GM18499 (cell line): ENCODE measurements around the gene SGCA.

Source experiments
- ATAC-seq: cut with Tn5 transposase; IDR thresholded peaks from one replicate; pipeline ENCODE4 v1.9.1; 2021; ENCODE audit warnings: moderate number of reproducible peaks; ENCODE audit not compliant: insufficient read depth, unreplicated experiment

SGCA gene

GRCh38 chr17:50219342-50219741 is 53.5 kb downstream of the SGCA start:
- no peak for ATAC-seq

DNA sequence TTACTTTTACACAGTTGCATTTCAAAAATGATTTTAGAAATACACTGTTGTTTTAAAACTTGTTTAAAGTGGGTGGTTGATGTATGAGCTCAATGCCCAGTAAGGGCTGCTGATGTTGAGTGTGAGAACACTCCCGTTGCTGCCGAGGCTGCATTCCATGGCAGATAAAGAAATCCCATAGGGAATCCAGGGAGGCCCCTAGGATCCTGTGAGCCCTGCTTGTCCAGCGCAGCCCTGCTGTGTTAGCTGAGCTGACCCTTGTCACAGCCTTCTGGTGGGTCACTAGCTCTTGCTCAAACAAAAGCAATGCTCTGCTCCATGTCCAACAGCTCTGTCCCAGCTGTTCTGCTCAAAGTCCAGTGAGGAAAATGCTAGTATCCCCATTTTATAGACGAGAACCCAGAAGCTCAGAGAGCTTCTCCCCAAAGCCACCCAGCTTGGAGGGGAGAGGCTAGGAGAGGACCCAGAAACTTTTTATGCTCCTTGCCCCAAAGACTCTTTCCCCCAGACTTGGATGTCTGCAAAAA is 54.2 kb downstream of the SGCA start:
- no peak for ATAC-seq

- ATAC-seq = no peak
Measured at GRCh38 chr17:50220811-50221210, 55.0 kb downstream of the SGCA start.

DNA sequence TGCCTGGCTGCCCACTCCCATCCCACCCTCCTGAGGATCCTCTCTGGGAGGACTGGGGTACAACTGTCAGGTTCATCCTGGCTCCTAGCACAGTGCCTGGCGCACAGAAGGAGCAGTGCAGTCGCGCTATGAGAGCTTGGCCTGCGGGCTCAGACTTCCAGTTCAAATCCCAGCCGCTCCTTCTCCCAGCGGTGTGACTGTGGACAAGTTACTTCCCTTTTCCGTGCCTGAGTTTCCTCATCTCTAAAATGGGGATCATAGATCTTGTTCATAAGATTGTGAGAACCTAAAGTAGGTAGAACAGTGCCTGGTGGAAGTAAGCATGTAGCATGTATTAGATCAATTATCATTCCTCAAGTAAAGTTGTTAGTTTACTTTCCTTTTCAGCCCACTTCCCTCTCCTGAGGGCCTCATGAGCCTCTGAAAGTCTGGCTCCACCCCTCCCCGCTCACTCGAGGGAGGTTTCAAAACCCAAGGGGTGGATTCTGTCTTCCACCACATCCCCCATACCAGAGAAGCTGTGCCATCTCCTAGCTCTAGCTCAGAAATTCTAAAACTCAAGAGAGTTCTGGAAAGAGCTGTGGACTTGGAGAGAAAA is 55.6 kb downstream of the SGCA start:
- ATAC-seq = no peak

GRCh38 chr17:50221864-50222545 is 56.2 kb downstream of the SGCA start:
- no peak for ATAC-seq

DNA sequence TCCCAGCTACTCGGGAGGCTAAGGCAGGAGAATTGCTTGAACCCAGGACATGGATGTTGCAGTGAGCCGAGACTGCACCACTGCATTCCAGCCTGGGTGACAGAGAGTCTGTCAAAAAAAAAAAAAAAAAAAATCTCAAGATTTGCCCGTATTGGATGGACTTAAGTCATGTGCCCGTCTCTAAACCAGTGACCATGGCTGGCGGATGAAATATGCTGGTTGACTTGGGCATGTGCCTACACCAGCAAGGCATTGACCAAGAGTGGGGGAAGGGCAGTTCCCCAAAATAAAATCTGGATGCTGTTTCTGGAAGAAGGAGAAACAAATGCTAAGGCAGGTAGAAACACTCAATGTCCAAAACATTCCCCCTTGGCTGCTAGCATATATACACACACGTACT is 57.1 kb downstream of the SGCA start:
- ATAC-seq = no peak
